ENCODE results near the gene TRAK1.

The TRAK1 gene

GRCh38 chr3:42198709-42199108, 107.6 kb downstream of the TRAK1 start:
- Histone ChIP-seq H3K36me3 (ENCODE audit: insufficient read depth, low read length) (no peaks in the 10 kb centered on the region; the same call in 1 of the 2 replicates), H3K9ac (ENCODE audit: insufficient read length) (no peak overlapping the region), H3K9me3 (ENCODE audit: low read depth, low read length) (no peaks in the 10 kb centered on the region), H3K27ac (no peak overlapping the region), H3K4me3 (no peak overlapping the region)
- TF ChIP-seq EZH2 (IDR thresholded peaks at IDR 0.05) = no peak
- TF ChIP-seq FOXP2 (optimal IDR thresholded peaks at IDR 0.05; ENCODE audit: control extremely low read depth, extremely low read length, insufficient read depth) = no peak
- no peak for TF ChIP-seq POLR2AphosphoS5 (IDR thresholded peaks at IDR 0.05; ENCODE audit: borderline replicate concordance, low read depth, low read length)
- no peak for DNase-seq (ENCODE audit: low read depth, low spot score)

- no peaks in the 10 kb centered on the region for H3K9me3 ChIP-seq (ENCODE audit: low read depth, low read length)
- H3K36me3 ChIP-seq (ENCODE audit: insufficient read depth, low read length) = no peaks in the 10 kb centered on the region; the same call in 1 of the 2 replicates
- DNase-seq (ENCODE audit: low read depth, low spot score) = no peak
Observed at GRCh38 chr3:42202217-42202865, 111.2 kb downstream of the TRAK1 start.

GRCh38 chr3:42204867-42205599, 113.9 kb downstream of the TRAK1 start:
- no peak for DNase-seq (ENCODE audit: low read depth, low spot score)
- H3K4me3 ChIP-seq = no peak overlapping the region
- H3K27ac ChIP-seq = no peak overlapping the region
- TF ChIP-seq FOXP2 (optimal IDR thresholded peaks at IDR 0.05; ENCODE audit: control extremely low read depth, extremely low read length, insufficient read depth) (no peak), POLR2AphosphoS5 (IDR thresholded peaks at IDR 0.05; ENCODE audit: borderline replicate concordance, low read depth, low read length) (no peak), EZH2 (IDR thresholded peaks at IDR 0.05) (no peak)
- H3K9ac ChIP-seq (ENCODE audit: insufficient read length) = no peak overlapping the region
- no peaks in the 10 kb centered on the region for H3K9me3 ChIP-seq (ENCODE audit: low read depth, low read length)
- peaks cover 4% of the 10 kb centered on the region; the same call in 1 of the 2 replicates for H3K36me3 ChIP-seq (ENCODE audit: insufficient read depth, low read length)

More at GRCh38 chr3:42202217-42202865, 111.2 kb downstream of the TRAK1 start:
- no peak overlapping the region for H3K4me3 ChIP-seq
- H3K9ac ChIP-seq (ENCODE audit: insufficient read length) = no peak overlapping the region
- TF ChIP-seq EZH2 (IDR thresholded peaks at IDR 0.05) (no peak), FOXP2 (optimal IDR thresholded peaks at IDR 0.05; ENCODE audit: control extremely low read depth, extremely low read length, insufficient read depth) (no peak), POLR2AphosphoS5 (IDR thresholded peaks at IDR 0.05; ENCODE audit: borderline replicate concordance, low read depth, low read length) (no peak)
- H3K27ac ChIP-seq = no peak overlapping the region

GRCh38 chr3:42205800-42206514, 114.8 kb downstream of the TRAK1 start:
- Histone ChIP-seq H3K9me3 (ENCODE audit: low read depth, low read length) (no peaks in the 10 kb centered on the region), H3K27ac (no peak overlapping the region), H3K9ac (ENCODE audit: insufficient read length) (no peak overlapping the region), H3K36me3 (ENCODE audit: insufficient read depth, low read length) (peaks cover 4% of the 10 kb centered on the region; the same call in 1 of the 2 replicates), H3K4me3 (no peak overlapping the region)
- DNase-seq (ENCODE audit: low read depth, low spot score) = no peak
- no peak for TF ChIP-seq EZH2 (IDR thresholded peaks at IDR 0.05)
- TF ChIP-seq FOXP2 (optimal IDR thresholded peaks at IDR 0.05; ENCODE audit: control extremely low read depth, extremely low read length, insufficient read depth) = no peak
- TF ChIP-seq POLR2AphosphoS5 (IDR thresholded peaks at IDR 0.05; ENCODE audit: borderline replicate concordance, low read depth, low read length) = no peak

- no peak overlapping the region for H3K27ac ChIP-seq
- peaks cover 4% of the 10 kb centered on the region; the same call in 1 of the 2 replicates for H3K36me3 ChIP-seq (ENCODE audit: insufficient read depth, low read length)
- H3K9ac ChIP-seq (ENCODE audit: insufficient read length) = no peak overlapping the region
- H3K4me3 ChIP-seq = no peak overlapping the region
- H3K9me3 ChIP-seq (ENCODE audit: low read depth, low read length) = no peaks in the 10 kb centered on the region
- TF ChIP-seq FOXP2 (optimal IDR thresholded peaks at IDR 0.05; ENCODE audit: control extremely low read depth, extremely low read length, insufficient read depth) (no peak), POLR2AphosphoS5 (IDR thresholded peaks at IDR 0.05; ENCODE audit: borderline replicate concordance, low read depth, low read length) (no peak), EZH2 (IDR thresholded peaks at IDR 0.05) (no peak)
- no peak for DNase-seq (ENCODE audit: low read depth, low spot score)
Observed at GRCh38 chr3:42209917-42210316, 118.8 kb downstream of the TRAK1 start.

- DNase-seq (ENCODE audit: low read depth, low spot score) = no peak
- TF ChIP-seq EZH2 (IDR thresholded peaks at IDR 0.05) (no peak), FOXP2 (optimal IDR thresholded peaks at IDR 0.05; ENCODE audit: control extremely low read depth, extremely low read length, insufficient read depth) (no peak), POLR2AphosphoS5 (IDR thresholded peaks at IDR 0.05; ENCODE audit: borderline replicate concordance, low read depth, low read length) (no peak)
- no peak overlapping the region for H3K4me3 ChIP-seq
- peaks cover 4% of the 10 kb centered on the region; the same call in 1 of the 2 replicates for H3K36me3 ChIP-seq (ENCODE audit: insufficient read depth, low read length)
- H3K9me3 ChIP-seq (ENCODE audit: low read depth, low read length) = no peaks in the 10 kb centered on the region
- no peak overlapping the region for H3K27ac ChIP-seq
- H3K9ac ChIP-seq (ENCODE audit: insufficient read length) = no peak overlapping the region
Observed at GRCh38 chr3:42210726-42211125, 119.6 kb downstream of the TRAK1 start.

GRCh38 chr3:42213417-42213816, 122.3 kb downstream of the TRAK1 start:
- TF ChIP-seq FOXP2 (optimal IDR thresholded peaks at IDR 0.05; ENCODE audit: control extremely low read depth, extremely low read length, insufficient read depth) = no peak
- TF ChIP-seq POLR2AphosphoS5 (IDR thresholded peaks at IDR 0.05; ENCODE audit: borderline replicate concordance, low read depth, low read length) = no peak
- no peak for TF ChIP-seq EZH2 (IDR thresholded peaks at IDR 0.05)
- no peak for DNase-seq (ENCODE audit: low read depth, low spot score)
- Histone ChIP-seq H3K27ac (no peak overlapping the region), H3K4me3 (no peak overlapping the region), H3K9ac (ENCODE audit: insufficient read length) (no peak overlapping the region), H3K36me3 (ENCODE audit: insufficient read depth, low read length) (peaks cover 2% of the 10 kb centered on the region; the same call in 1 of the 2 replicates), H3K9me3 (ENCODE audit: low read depth, low read length) (no peaks in the 10 kb centered on the region)

GRCh38 chr3:42214064-42214463, 122.9 kb downstream of the TRAK1 start:
- DNase-seq (ENCODE audit: low read depth, low spot score) = no peak
- Histone ChIP-seq H3K9me3 (ENCODE audit: low read depth, low read length) (no peaks in the 10 kb centered on the region), H3K4me3 (no peak overlapping the region), H3K9ac (ENCODE audit: insufficient read length) (no peak overlapping the region), H3K27ac (no peak overlapping the region), H3K36me3 (ENCODE audit: insufficient read depth, low read length) (no peaks in the 10 kb centered on the region; the same call in 1 of the 2 replicates)
- TF ChIP-seq POLR2AphosphoS5 (IDR thresholded peaks at IDR 0.05; ENCODE audit: borderline replicate concordance, low read depth, low read length) (no peak), EZH2 (IDR thresholded peaks at IDR 0.05) (no peak), FOXP2 (optimal IDR thresholded peaks at IDR 0.05; ENCODE audit: control extremely low read depth, extremely low read length, insufficient read depth) (no peak)
